Measurements from ENCODE around the gene TPK1. TPM values are rescaled to one million over a fixed set of nuclear protein-coding genes. Genes with fewer than 3 reads are reported as not detected.
"Not testable (repeated sequence)": the region's sequence is repeated elsewhere in the genome, so short reads cannot be mapped to it uniquely, and the experiment has no call there.

Gene TPK1
- total RNA-seq, 1 donor from 2014 or later, result 14.5 TPM

DNA sequence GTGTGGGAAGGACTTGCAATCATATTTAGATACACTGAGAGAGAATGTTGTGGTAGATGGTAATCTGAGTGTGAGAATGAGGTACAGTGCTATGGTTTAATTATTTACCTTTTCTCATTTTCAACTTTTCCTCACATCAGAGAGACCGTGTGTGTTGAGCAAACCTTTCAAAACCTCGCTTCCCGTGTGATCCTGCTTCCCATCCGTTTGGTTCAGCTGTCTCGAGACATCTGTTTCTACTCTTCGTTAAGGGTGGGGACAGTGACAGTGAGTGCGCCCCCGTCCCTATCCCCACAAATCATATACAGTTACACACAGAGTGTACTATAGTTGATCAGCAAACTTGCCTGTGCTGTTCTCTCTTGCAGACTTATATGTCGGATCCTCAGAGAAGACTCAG, 399.4 kb downstream of the TPK1 start:
- H3K9ac ChIP-seq, result no peak overlapping the region
- no peaks in the 10 kb centered on the region for H3K36me3 ChIP-seq
- H3K79me2 ChIP-seq (ENCODE audit: low read depth), result no peaks in the 10 kb centered on the region
- H3K27me3 ChIP-seq, result no peaks in the 10 kb centered on the region
- no peaks in the 10 kb centered on the region for H3K9me3 ChIP-seq (ENCODE audit: low read depth)
- H2AFZ ChIP-seq (replicated peaks), result no peak overlapping the region
- TF ChIP-seq EZH2 (IDR thresholded peaks at IDR 0.05), result no peak
- TF ChIP-seq, protein P1, sequence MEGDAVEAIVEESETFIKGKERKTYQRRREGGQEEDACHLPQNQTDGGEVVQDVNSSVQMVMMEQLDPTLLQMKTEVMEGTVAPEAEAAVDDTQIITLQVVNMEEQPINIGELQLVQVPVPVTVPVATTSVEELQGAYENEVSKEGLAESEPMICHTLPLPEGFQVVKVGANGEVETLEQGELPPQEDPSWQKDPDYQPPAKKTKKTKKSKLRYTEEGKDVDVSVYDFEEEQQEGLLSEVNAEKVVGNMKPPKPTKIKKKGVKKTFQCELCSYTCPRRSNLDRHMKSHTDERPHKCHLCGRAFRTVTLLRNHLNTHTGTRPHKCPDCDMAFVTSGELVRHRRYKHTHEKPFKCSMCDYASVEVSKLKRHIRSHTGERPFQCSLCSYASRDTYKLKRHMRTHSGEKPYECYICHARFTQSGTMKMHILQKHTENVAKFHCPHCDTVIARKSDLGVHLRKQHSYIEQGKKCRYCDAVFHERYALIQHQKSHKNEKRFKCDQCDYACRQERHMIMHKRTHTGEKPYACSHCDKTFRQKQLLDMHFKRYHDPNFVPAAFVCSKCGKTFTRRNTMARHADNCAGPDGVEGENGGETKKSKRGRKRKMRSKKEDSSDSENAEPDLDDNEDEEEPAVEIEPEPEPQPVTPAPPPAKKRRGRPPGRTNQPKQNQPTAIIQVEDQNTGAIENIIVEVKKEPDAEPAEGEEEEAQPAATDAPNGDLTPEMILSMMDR (IDR thresholded peaks at IDR 0.05), result no peak
- no peak for TF ChIP-seq EZH2phosphoT487 (IDR thresholded peaks at IDR 0.05)
- no peaks in the 10 kb centered on the region for H3K4me1 Mint-ChIP-seq
- H3K4me1 ChIP-seq, result no peaks in the 10 kb centered on the region
- no peaks in the 10 kb centered on the region for H3K27me3 Mint-ChIP-seq (ENCODE audit: insufficient read depth, low read depth)
- no peaks in the 10 kb centered on the region for H3K36me3 Mint-ChIP-seq
- no peak overlapping the region for H3K27ac ChIP-seq
- DNase-seq (ENCODE audit: low spot score), result no peak
- no peak overlapping the region for H3K27ac Mint-ChIP-seq
- no peaks in the 10 kb centered on the region for H3F3A ChIP-seq (ENCODE audit: low read depth)
- H3K4me3 Mint-ChIP-seq, result no peak overlapping the region
- no peaks in the 10 kb centered on the region for H4K20me1 ChIP-seq (ENCODE audit: low read depth)
- no peaks in the 10 kb centered on the region for H3K9me3 Mint-ChIP-seq
- no peak overlapping the region for H3K4me2 ChIP-seq
- no peak overlapping the region for H3K4me3 ChIP-seq

DNA sequence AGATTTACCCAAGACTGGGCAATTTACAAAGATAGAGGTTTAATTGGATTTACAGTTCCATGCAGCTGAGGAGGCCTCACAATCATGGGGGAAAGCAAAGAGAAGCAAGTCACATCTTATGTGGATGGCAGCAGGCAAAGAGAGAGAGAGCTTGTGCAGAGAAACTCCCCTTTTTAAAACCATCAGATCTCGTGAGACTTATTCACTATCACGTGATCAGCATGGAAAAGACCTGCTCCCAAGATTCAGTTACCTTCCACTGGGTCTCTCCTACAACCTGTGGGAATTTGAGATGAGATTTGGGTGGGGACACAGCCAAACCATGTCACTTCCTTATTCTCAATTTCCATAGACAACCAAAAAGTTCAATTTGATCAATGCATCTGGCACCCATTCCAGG, 407.4 kb downstream of the TPK1 start:
- TF ChIP-seq EZH2phosphoT487 (IDR thresholded peaks at IDR 0.05), result no peak
- no peak for TF ChIP-seq EZH2 (IDR thresholded peaks at IDR 0.05)
- TF ChIP-seq, protein P1 (IDR thresholded peaks at IDR 0.05), result no peak
- Histone ChIP-seq H3K9ac (no peak overlapping the region), H3K4me3 (no peak overlapping the region), H2AFZ (replicated peaks) (no peak overlapping the region), H3K9me3 (ENCODE audit: low read depth) (peaks cover 9% of the 10 kb centered on the region), H3K27ac (no peak overlapping the region), H3K4me2 (no peak overlapping the region), H3K36me3 (no peaks in the 10 kb centered on the region), H3F3A (ENCODE audit: low read depth) (no peaks in the 10 kb centered on the region), H4K20me1 (ENCODE audit: low read depth) (no peaks in the 10 kb centered on the region), H3K27me3 (no peaks in the 10 kb centered on the region), H3K79me2 (ENCODE audit: low read depth) (no peaks in the 10 kb centered on the region), H3K4me1 (no peaks in the 10 kb centered on the region)
- no peaks in the 10 kb centered on the region for H3K27me3 Mint-ChIP-seq (ENCODE audit: insufficient read depth, low read depth)
- H3K36me3 Mint-ChIP-seq, result no peaks in the 10 kb centered on the region
- H3K4me1 Mint-ChIP-seq, result no peaks in the 10 kb centered on the region
- H3K9me3 Mint-ChIP-seq, result peaks cover 40% of the 10 kb centered on the region
- DNase-seq (ENCODE audit: low spot score), result no peak
- no peak overlapping the region for H3K4me3 Mint-ChIP-seq
- no peak overlapping the region for H3K27ac Mint-ChIP-seq

DNA sequence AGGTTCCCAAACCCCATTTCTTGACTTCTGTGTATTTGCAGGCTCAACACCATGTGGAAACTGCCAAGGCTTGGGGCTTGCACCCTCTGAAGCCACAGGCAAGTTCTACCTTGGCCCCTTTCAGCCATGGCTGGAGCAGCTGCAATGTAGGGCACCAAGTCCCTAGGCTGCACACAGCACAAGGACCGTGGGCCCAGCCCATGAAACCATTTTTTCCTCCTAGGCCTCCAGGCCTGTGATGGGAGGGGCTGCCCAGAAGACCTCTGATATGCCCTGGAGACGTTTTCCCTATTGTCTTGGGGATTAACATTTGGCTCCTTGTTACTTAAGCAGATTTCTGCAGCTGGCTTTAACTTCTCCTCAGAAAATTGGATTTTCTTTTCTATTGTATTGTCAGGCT, 408.3 kb downstream of the TPK1 start:
- H3K4me1 Mint-ChIP-seq; H3K4me3 ChIP-seq; H3K36me3 Mint-ChIP-seq; H3K4me2 ChIP-seq; H3K4me1 ChIP-seq; H3F3A ChIP-seq (ENCODE audit: low read depth); H2AFZ ChIP-seq (replicated peaks); H3K36me3 ChIP-seq; H4K20me1 ChIP-seq (ENCODE audit: low read depth); H3K27ac Mint-ChIP-seq; H3K27me3 ChIP-seq; H3K9me3 ChIP-seq (ENCODE audit: low read depth); H3K27ac ChIP-seq; H3K79me2 ChIP-seq (ENCODE audit: low read depth); H3K9ac ChIP-seq; H3K27me3 Mint-ChIP-seq (ENCODE audit: insufficient read depth, low read depth); H3K4me3 Mint-ChIP-seq; DNase-seq (ENCODE audit: low spot score): not testable (repeated sequence)
- peaks cover 43% of the 10 kb centered on the region for H3K9me3 Mint-ChIP-seq

DNA sequence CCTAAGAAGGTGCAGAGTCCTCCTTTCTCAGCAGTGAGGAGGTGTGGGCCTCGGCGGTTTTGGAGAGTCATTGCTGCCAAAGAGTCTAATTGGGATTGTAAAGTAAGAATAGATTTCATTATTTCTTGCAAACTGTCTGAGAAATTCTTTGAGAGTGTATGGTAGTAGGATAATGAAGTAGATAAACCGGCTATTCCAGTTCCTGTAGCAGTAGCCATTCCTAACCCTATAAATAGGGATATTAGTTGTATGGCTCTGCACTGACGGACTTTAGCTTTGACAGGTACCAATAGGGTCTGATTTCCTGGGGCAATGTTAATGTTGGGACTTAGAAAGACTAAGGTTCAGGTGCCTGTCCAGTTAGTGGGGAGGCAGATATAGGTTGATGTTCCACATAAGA, 416.9 kb downstream of the TPK1 start:
- H3K9me3 ChIP-seq (ENCODE audit: low read depth); H3K36me3 ChIP-seq; H3K4me3 ChIP-seq; H2AFZ ChIP-seq (replicated peaks); H3K4me1 ChIP-seq; H3K27ac ChIP-seq; H3K27me3 ChIP-seq; H4K20me1 ChIP-seq (ENCODE audit: low read depth); H3F3A ChIP-seq (ENCODE audit: low read depth); H3K9ac ChIP-seq; H3K36me3 Mint-ChIP-seq; H3K4me3 Mint-ChIP-seq; H3K27ac Mint-ChIP-seq; H3K4me1 Mint-ChIP-seq; H3K4me2 ChIP-seq; H3K9me3 Mint-ChIP-seq; H3K79me2 ChIP-seq (ENCODE audit: low read depth); H3K27me3 Mint-ChIP-seq (ENCODE audit: insufficient read depth, low read depth); DNase-seq (ENCODE audit: low spot score): not testable (repeated sequence)

Data from neural progenitor cell (in vitro differentiated cells).